HEK293 (cell line): ENCODE measurements around the gene RTP4.
A peak's percentile ranks its signal among the peaks of the same experiment; 100 is the strongest.
"Not testable (repeated sequence)": the region's sequence is repeated elsewhere in the genome, so short reads cannot be mapped to it uniquely, and the experiment has no call there.

Experiments used
- CTCF ChIA-PET: fragments of 350-600 bp; formaldehyde crosslinking; extraction: SDS; loops from one replicate; lab custom pipeline; 2021; ENCODE audit warnings: antibody characterized with exemption; lab: Yijun Ruan, JAX
- POLR2A ChIA-PET: fragments of 300-600 bp; formaldehyde crosslinking; extraction: SDS; loops from one replicate; lab custom pipeline; 2020; ENCODE audit warnings: antibody characterized with exemption, inconsistent platforms; lab: Yijun Ruan, JAX
- H3K27ac ChIP-seq: fragments of 200-500 bp; sonication (Bioruptor generic); 2 replicates; pipeline ENCODE4 v1.5.1; 2014; ENCODE audit warnings: low read depth, low read length, control low read depth, inconsistent platforms; ENCODE audit errors: extremely low read depth
- H3K36me3 ChIP-seq, 2 experiments: fragments of 200-500 bp in 1 of 2; sonication (Bioruptor generic) in 1 of 2; 1 replicate in 1 of 2; 2 replicates in 1 of 2; pipeline ENCODE4 v1.5.1; 2014 to 2017; ENCODE audit warnings: inconsistent platforms in 2 of 2, low read length in 2 of 2; ENCODE audit not compliant: control insufficient read depth in 2 of 2, insufficient read depth in 1 of 2
- H3K4me1 ChIP-seq: fragments of 200-500 bp; sonication (Bioruptor generic); 2 replicates; pipeline ENCODE4 v1.5.1; 2014; ENCODE audit warnings: mild to moderate bottlenecking, low read length, inconsistent platforms; ENCODE audit not compliant: control insufficient read depth, insufficient read depth
- H3K4me3 ChIP-seq: 2 replicates; pipeline ENCODE4 v1.5.1; 2011; ENCODE audit warnings: low read depth, mild to moderate bottlenecking, control low read depth, low read length, moderate library complexity
- H3K9me3 ChIP-seq: fragments of 200-500 bp; sonication (Bioruptor generic); 2 replicates; pipeline ENCODE4 v1.5.1; 2014; ENCODE audit warnings: low read depth, low read length, inconsistent platforms; ENCODE audit not compliant: control insufficient read depth, insufficient read depth
- HOXD13 ChIP-seq: sonication (generic); formaldehyde crosslinking; IDR thresholded peaks from 2 replicates; pipeline ENCODE4 v1.8.0; 2022; ENCODE audit warnings: missing genetic modification reagents, borderline replicate concordance
- PBX3 ChIP-seq: sonication (generic); formaldehyde crosslinking; IDR thresholded peaks from 2 replicates; pipeline ENCODE4 v1.8.1; 2022; ENCODE audit warnings: mild to moderate bottlenecking, moderate library complexity, missing genetic modification reagents
- YY1 ChIP-seq: fragments of 450-650 bp; formaldehyde crosslinking; IDR thresholded peaks from 2 replicates; pipeline ENCODE4 v1.5.1; 2018; ENCODE audit warnings: missing biosample characterization, missing genetic modification characterization
- ZBTB20 ChIP-seq: fragments of 450-650 bp; formaldehyde crosslinking; IDR thresholded peaks from 2 replicates; pipeline ENCODE4 v1.5.1; 2016; ENCODE audit warnings: missing biosample characterization, missing genetic modification characterization
- ZNF202 ChIP-seq: fragments of 450-650 bp; formaldehyde crosslinking; IDR thresholded peaks from 2 replicates; pipeline ENCODE4 v1.5.1; 2016; ENCODE audit warnings: missing biosample characterization, missing genetic modification characterization, borderline replicate concordance
- ZNF311 ChIP-seq: fragments of 450-650 bp; formaldehyde crosslinking; IDR thresholded peaks from 2 replicates; pipeline ENCODE4 v1.5.1; 2017; ENCODE audit warnings: missing biosample characterization, missing genetic modification characterization, borderline replicate concordance
- ZNF341 ChIP-seq: fragments of 450-650 bp; formaldehyde crosslinking; IDR thresholded peaks from 2 replicates; pipeline ENCODE4; 2016; ENCODE audit warnings: low read depth, missing biosample characterization, missing genetic modification characterization
- ZNF366 ChIP-seq: fragments of 450-650 bp; formaldehyde crosslinking; conservative IDR thresholded peaks from 2 replicates; pipeline ENCODE4 v1.5.1; 2016; ENCODE audit warnings: missing biosample characterization, missing genetic modification characterization
- ZNF394 ChIP-seq: fragments of 450-650 bp; formaldehyde crosslinking; IDR thresholded peaks from 2 replicates; pipeline ENCODE4 v1.5.1; 2016; ENCODE audit warnings: missing biosample characterization, missing genetic modification characterization, mild to moderate bottlenecking, moderate library complexity, borderline replicate concordance
- ZNF626 ChIP-seq: fragments of 450-650 bp; sonication (Bioruptor Pico); formaldehyde crosslinking; IDR thresholded peaks from 2 replicates; pipeline ENCODE4 v1.5.1; 2018; ENCODE audit warnings: missing biosample characterization, missing genetic modification characterization, inconsistent platforms
- ZNF629 ChIP-seq: fragments of 450-650 bp; formaldehyde crosslinking; IDR thresholded peaks from 2 replicates; pipeline ENCODE4 v1.5.1; 2017; ENCODE audit warnings: missing biosample characterization, missing genetic modification characterization
- ZNF660 ChIP-seq: fragments of 450-650 bp; IDR thresholded peaks from 2 replicates; pipeline ENCODE4 v1.5.1; 2018; ENCODE audit warnings: missing biosample characterization, mild to moderate bottlenecking, missing genetic modification characterization
- TF ChIP-seq, protein P1 (sequence below): fragments of 450-650 bp; formaldehyde crosslinking; IDR thresholded peaks from 2 replicates; pipeline ENCODE4 v1.5.1; 2016; ENCODE audit warnings: missing biosample characterization, missing genetic modification characterization, borderline replicate concordance

The RTP4 gene

GRCh38 chr3:187403768-187404288 lies 35.6 kb downstream of the RTP4 start (continued):
- TF ChIP-seq ZNF202 (tag by site-specific recombination), result no peak
- TF ChIP-seq PBX3 (CRISPR knock-in tag), result no peak
- TF ChIP-seq ZNF629 (tag by site-specific recombination), result peak; percentile 43; the same call in 1 of the 2 replicates
- TF ChIP-seq, protein P1, sequence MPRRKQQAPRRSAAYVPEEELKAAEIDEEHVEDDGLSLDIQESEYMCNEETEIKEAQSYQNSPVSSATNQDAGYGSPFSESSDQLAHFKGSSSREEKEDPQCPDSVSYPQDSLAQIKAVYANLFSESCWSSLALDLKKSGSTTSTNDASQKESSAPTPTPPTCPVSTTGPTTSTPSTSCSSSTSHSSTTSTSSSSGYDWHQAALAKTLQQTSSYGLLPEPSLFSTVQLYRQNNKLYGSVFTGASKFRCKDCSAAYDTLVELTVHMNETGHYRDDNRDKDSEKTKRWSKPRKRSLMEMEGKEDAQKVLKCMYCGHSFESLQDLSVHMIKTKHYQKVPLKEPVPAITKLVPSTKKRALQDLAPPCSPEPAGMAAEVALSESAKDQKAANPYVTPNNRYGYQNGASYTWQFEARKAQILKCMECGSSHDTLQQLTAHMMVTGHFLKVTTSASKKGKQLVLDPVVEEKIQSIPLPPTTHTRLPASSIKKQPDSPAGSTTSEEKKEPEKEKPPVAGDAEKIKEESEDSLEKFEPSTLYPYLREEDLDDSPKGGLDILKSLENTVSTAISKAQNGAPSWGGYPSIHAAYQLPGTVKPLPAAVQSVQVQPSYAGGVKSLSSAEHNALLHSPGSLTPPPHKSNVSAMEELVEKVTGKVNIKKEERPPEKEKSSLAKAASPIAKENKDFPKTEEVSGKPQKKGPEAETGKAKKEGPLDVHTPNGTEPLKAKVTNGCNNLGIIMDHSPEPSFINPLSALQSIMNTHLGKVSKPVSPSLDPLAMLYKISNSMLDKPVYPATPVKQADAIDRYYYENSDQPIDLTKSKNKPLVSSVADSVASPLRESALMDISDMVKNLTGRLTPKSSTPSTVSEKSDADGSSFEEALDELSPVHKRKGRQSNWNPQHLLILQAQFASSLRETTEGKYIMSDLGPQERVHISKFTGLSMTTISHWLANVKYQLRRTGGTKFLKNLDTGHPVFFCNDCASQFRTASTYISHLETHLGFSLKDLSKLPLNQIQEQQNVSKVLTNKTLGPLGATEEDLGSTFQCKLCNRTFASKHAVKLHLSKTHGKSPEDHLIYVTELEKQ, result no peak
- peak; percentile 31; the same call in 1 of the 2 replicates for TF ChIP-seq ZBTB20 (tag by site-specific recombination)
- TF ChIP-seq ZNF660 (tag by site-specific recombination), result no peak
- TF ChIP-seq ZNF366 (tag by site-specific recombination), result 0 out of 2 replicates have a peak, but pooled peaks have one; percentile 24
- TF ChIP-seq HOXD13 (CRISPR knock-in tag), result no peak
- TF ChIP-seq ZNF341 (tag by site-specific recombination), result no peak

DNA sequence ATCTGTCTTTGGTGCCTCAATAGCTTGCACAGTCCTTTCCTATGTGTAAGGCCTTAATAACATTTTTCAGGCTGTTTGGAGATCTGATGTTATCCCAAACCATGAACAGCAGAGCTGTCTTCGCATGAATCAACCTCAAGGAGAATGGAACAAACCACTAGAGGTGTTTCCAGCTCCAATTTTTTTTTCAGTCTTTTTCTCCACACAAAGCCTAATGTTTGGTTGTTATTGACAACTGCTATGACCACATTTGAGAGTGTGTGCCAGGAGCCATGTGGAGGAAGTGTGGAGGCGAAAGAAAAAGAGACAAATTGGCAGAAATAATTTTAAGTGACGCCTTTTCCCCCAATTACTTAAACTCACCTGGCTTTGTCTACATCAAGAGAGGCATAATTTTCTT lies 38.7 kb downstream of the RTP4 start:
- POLR2A ChIA-PET, result no interaction called here
- Histone ChIP-seq H3K27ac (no peak overlapping the region), H3K36me3 (no peaks in the 10 kb centered on the region), H3K4me1 (no peaks in the 10 kb centered on the region), H3K9me3 (no peaks in the 10 kb centered on the region), H3K4me3 (no peak overlapping the region)
- TF ChIP-seq ZNF626 (no peak), ZNF394 (tag by site-specific recombination) (no peak), ZNF311 (no peak), ZBTB20 (tag by site-specific recombination) (no peak)
- CTCF ChIA-PET, result interaction anchor here (1.0 kb wide), 1 partner anchor 88 kb away, joined by 4 read pairs; no protein-coding TSS in a partner anchor

DNA sequence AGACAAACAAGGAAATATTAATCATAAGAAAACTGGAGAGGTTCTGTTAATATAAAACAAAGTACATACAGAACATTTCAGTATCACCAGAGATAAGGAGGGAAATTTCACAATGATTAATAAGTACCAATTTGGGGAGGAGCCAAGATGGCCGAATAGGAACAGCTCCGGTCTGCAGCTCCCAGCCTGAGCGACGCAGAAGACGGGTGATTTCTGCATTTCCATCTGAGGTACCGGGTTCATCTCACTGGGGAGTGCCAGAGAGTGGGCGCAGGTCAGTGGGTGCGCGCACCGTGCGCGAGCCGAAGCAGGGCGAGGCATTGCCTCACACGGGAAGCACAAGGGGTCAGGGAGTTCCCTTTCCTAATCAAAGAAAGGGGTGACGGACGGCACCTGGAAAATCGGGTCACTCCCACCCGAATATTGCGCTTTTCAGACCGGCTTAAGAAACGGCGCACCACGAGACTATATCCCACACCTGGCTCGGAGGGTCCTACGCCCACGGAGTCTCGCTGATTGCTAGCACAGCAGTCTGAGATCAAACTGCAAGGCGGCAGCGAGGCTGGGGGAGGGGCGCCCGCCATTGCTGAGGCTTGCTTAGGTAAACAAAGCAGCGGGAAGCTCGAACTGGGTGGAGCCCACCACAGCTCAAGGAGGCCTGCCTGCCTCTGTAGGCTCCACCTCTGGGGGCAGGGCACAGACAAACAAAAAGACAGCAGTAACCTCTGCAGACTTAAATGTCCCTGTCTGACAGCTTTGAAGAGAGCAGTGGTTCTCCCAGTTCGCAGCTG lies 44.0 kb downstream of the RTP4 start:
- H3K4me3 ChIP-seq, H3K36me3 ChIP-seq, H3K9me3 ChIP-seq, H3K27ac ChIP-seq, POLR2A ChIA-PET, H3K4me1 ChIP-seq: not testable (repeated sequence)
- CTCF ChIA-PET, result interaction anchor here (1.6 kb wide), 1 partner anchor 267 kb away, joined by 4 read pairs; no protein-coding TSS in a partner anchor
- TF ChIP-seq ZNF341 (tag by site-specific recombination), result peak; percentile 48; the same call in 1 of the 2 replicates
- TF ChIP-seq YY1 (tag by site-specific recombination), result 0 out of 2 replicates have a peak, but pooled peaks have one; percentile 15
